ENCODE measurements around the gene WAC. TPM values are rescaled to one million over a fixed set of nuclear protein-coding genes. Genes with fewer than 3 reads are reported as not detected.
A peak's percentile ranks its signal among the peaks of the same experiment; 100 is the strongest.

WAC gene
- total RNA-seq, 1 donor from 2014 or later: 92.3 TPM

- no peak for DNase-seq
These were observed 820 bp downstream of the WAC start for GRCh38 chr10:28533571-28534304.

GRCh38 chr10:28535846-28536245, 2.9 kb downstream of the WAC start:
- no peak for DNase-seq

DNA sequence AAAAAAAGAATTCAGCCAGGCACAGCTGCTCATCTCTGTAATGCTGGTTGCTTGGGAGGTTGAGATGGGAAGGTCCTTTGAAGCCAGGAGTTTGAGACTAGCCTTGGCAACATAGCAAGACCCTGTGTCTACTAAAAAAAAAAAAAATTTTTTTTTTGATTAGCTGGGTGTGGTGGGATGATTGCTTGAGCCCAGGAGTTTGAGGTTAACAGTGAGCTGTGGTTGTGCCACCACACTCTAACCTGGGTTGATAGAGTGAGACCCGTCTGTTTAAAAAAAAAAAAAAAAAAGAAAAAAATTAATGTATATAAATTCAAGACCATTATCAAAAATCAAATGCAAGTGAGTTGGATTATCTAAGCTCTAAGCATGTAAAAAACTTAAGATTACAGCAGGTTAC, 5.7 kb downstream of the WAC start:
- DNase-seq: no peak

DNA sequence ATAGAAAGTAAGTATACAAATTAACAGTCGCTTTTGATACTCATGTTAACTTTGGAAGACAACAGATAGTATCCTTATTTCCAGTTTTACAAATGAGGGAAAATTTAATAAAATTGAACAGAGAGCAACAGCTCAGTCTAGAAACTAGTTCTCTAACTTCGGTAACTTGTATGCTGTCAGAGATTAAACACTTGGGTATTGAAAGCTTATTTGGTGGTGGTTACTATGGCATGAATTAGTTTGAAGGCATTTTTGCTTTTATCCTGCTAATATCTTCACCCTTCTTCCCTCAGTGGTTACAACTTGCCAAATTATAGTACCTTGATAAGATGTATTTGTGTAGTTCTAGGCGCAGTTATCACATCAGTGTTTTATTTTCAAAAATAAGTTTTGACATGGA, 7.2 kb downstream of the WAC start:
- no peak for DNase-seq

DNA sequence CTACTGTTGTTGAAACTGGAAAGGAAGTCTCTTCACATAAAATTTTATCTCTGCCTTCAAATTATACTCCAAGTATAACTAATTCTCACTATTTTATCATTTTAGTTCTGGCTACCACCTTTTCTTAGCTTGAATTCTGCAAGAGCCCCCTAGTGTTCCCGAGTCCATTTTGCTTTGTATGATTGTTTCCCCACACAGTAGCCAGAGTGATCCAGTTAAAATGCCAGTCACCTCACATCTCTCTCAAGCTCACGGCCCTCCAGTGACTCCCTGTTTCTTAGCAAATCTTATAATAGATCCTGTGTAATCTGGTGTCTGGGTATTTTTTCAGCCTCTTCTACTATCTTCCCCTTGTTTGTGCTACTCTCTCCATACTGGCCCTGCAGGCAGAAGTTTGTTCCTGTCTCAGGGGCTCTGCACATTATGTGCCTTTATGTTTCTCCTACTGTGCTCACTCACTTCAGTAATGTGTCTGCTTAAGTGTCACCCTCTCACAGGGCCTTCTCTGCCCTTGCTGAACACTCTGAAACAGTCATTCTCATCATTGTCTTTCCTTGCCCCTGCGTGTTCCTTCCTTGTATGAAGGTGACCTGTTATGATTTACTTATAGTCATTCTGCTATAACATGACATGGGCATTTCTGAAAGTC, 8.9 kb downstream of the WAC start:
- no peak for DNase-seq

- DNase-seq: no peak
These were observed 9.8 kb downstream of the WAC start for GRCh38 chr10:28542728-28543127.

DNA sequence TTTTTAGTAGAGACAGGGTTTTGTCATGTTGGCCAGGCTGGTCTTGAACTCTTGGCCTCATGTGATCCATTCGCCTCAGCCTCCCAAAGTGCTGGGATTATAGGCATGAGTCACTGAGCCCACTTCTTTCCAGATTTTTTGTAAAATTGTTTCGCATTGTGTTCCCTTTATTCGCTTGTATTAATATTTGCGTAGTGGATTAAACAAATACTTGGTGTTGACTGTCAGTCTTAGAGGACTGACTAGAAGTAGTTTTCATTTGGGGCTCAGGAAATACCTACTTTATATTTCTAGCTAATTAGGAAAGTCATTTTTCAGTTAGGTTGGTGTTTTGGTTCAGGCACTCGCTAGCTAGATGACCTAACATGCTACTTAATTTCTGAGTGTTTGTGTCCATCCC, 11.1 kb downstream of the WAC start:
- DNase-seq: no peak

DNA sequence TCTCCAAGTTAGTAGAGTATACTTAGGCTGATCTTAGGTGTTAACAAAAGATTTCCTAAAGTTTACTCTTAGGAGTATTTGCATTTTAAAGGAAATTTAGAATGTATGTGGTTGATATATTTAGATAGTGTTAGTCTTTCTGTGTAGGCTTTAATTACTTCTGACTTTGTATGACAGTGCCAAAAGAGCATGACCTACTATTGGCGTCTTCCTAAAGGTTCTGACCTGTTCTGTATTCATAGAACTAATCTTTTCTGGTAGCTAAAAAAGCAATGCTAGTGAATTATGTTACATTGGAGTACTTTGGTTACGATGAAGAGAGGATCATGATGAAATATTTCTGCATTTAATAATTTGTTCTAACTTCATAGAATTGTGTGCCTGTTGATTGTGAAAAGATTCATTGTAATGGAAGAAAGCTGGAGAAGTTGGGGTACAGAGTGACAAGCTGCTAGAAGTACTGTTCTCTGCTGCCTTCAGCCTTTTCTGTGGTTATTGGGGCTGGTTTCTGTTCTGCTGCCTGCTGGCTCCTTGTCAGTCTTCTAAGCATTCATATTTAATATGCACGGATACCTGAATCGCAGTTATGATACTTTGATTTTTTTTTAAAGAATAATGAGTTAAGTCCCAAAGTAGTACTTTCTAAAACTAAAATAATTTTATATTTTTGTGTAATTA, 13.2 kb downstream of the WAC start:
- DNase-seq: no peak

DNA sequence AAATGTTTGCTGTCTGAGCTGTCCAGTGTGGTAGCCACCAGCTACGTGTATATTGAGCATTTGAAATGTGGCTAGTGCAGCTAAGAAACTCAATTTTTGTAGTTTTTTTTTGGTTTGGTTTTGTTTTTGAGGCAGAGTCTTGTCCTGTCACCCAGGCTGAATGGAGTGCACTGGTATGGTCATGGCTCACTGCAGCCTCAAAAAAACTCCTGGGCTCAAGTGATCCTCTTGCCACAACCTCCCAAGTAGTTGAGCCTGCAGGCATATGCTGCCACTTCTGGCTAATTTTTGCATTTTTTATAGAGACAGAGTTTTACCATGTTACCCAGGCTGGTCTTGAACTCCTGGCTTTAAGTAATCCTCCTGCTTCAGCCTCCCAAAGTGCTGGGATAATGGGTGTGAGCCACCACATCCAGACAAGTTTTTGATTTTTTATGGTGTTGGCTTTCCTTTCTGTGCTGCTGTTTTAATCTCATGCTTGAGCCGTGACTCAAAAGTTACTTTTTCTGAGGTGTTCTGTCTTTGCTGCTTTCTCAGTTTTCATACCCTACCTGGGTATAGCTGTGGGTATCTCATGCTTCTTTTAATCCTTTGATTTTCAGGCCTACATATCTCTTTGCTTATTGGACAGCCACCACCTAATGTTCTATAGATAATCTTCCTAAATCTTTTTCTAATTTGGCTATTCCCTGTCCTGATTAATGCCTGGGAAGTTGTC, 16.0 kb downstream of the WAC start:
- DNase-seq: no peak

GRCh38 chr10:28551086-28551485, 18.2 kb downstream of the WAC start:
- no peak for DNase-seq

DNA sequence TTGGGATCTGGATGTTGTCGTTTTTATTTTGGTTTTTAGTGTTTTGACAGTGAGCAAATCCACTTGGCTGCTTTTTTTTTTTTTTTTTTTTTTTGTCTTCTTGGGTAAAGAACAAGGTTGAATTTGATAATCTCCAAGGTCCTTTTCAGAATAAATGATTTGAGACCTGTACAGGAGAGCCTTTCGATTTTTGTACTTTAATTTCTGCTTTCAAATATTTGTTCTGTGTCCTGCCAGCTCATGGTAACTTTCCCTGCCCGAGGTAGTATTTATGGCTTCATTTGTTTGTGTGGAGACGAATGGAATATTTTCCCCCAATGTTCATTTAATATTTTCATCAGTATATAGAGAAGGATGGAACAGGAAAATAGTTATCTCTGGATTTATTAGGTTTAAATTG, 19.9 kb downstream of the WAC start:
- DNase-seq: no peak

- DNase-seq: no peak
These were observed 21.1 kb downstream of the WAC start for GRCh38 chr10:28554009-28554408.

DNA sequence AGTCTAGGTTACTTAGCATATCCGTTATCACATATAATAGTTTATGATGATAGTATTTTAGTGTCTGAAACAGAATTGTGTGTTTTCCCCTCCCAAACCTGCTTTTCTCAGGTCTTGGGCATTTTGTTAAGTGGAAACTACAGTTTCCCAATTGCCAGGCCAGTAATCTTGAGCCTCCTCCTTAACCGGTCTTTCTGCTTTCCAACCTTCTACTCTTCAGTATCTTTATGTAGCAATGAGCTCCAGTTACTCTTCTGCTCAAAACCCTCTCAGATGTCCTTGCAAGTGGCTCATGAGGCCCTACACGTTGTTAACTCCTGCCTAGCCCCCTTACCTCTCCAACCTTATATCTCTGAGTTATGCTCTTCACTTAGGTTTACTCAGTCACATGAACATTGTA, 22.0 kb downstream of the WAC start:
- no peak for DNase-seq

- no peak for DNase-seq
These were observed 22.4 kb downstream of the WAC start for GRCh38 chr10:28555358-28555757.

GRCh38 chr10:28556142-28556541, 23.2 kb downstream of the WAC start:
- DNase-seq: no peak

DNA sequence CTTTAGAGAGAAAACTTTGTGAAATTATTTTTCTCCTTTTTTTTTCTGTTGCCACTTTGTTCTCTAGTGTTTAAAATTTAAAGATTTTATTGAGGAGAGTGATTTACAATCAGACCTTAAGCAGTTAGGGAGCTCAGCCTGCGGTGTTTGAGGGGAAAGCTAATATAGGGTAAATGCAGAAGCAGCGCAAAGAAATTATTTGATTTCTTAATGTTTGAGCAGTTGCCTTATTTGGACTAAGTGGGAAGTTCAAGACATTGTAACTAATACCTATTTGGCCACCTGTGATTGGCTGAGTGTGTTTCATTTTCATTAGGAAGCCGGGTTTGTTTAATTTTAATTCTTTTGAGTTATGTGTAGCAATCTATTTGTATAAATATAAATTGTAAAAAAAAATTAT, 25.3 kb downstream of the WAC start:
- DNase-seq: no peak

- DNase-seq: no peak
These were observed 26.1 kb downstream of the WAC start for GRCh38 chr10:28558923-28559508.

- no peak for DNase-seq
These were observed 26.7 kb downstream of the WAC start for GRCh38 chr10:28559618-28560017.

DNA sequence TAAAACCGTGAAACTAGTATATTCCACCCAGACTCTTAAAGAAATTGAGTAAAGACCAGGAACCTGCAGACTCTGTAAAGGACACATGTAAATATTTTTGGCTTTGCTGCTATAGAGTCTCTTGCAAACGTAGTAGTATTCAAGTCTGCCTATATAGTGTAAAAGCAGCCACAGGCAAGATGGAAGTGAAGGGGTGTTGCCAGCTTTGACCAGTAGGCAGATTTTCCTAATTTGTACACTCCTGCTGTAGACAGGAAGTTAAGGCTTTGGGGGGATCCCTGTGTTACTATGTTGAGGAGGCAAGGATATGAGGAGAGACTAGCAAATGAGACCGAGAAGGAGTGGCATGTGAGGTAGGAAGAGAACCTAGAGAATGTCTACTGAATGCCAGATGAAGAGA, 27.7 kb downstream of the WAC start:
- DNase-seq: no peak

GRCh38 chr10:28561531-28561930, 28.6 kb downstream of the WAC start:
- no peak for DNase-seq

DNA sequence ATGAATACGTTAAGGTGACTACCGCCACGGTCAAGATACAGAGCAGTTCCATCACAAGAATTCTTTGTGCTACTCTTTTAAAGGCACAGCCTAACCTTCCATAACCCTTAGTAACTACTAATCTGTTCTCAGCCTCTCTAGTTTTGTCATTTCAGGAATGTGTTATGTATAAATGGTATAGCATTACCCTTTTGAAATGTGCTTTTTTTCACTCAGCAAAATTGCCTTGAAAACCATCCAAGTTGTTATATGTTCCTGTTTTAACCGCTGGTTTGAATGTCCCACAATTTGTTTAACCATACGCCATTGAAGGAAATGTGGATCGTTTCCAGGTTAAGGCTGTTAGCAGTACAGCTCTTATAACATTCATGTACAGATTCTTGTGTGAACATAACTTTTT, 32.0 kb downstream of the WAC start:
- no peak for DNase-seq

GRCh38 chr10:28566458-28567015, 33.6 kb downstream of the WAC start:
- DNase-seq: peak; percentile 10
